Right lobe of liver (tissue), 4 donors: ENCODE data around the gene SNX32.

Source experiments
- POLR2A ChIP-seq: fragments of 450-650 bp; IDR thresholded peaks from one replicate; pipeline ENCODE4 v1.6.1; 2017; ENCODE audit warnings: antibody characterized with exemption, mild to moderate bottlenecking
- TF ChIP-seq, protein P1 (sequence below), 4 donors: fragments of 200-600 bp in 3 of 4; fragments of 450-650 bp in 1 of 4; IDR thresholded peaks; one replicate each; pipeline versions ENCODE4 v1.5.1 to v1.8.0; 2016 to 2022; ENCODE audit warnings: antibody characterized with exemption in 4 of 4, mild to moderate bottlenecking in 2 of 4
- donor health status: DM: no; HTN: no; CAD: no.
- donor health status: DM: no; HTN: no; CAD: no.
- donor health status: DM: no; HTN: yes; CAD: no.

DNA sequence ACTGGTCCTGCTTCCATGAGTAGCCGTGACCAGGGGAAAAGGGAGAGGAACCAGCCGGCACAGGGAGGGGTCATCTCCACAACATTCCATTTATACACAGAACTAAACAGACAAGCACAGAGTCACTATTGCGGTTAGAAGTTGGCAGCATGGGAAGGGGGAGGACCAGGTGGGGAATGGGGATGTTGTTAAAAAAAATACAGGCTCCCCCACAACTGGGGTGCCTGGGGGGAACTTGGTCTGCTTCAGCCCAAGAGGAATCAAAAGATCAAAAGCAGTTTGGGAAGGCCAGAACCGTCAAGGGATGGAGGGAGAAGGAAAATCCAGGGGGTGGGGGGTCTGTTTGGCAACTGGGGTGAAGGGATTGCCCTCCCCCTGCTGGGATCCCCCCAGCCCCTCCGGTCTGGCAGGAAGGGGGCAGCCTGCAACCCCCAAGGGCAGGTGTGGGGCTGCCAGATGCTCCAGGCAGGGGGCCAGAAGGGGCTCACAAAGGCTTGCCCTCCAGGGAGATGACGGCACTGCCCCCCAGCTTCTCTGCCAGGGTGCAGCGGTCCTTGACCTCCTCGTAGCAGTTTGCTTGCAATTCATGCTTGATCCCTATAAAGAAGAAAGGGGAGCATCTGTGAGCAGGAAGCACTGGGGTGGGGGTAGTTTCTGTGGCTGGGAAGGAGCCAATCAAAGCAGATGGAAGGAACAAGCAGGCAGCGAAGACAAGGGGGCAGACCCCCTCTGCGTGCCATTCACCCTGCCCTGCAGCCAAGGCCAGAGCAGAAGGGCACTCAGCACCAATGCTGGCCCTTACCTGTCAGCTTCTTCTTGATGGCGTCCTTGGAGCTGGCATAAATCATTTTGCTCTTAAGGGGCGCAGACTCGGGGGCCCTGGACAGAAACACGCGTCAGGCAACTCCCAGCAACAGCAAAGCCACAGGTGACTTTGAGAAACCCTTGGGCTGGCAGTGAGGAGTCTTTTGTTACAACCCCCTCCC, 21.4 kb downstream of the SNX32 start:
- TF ChIP-seq, protein P1, sequence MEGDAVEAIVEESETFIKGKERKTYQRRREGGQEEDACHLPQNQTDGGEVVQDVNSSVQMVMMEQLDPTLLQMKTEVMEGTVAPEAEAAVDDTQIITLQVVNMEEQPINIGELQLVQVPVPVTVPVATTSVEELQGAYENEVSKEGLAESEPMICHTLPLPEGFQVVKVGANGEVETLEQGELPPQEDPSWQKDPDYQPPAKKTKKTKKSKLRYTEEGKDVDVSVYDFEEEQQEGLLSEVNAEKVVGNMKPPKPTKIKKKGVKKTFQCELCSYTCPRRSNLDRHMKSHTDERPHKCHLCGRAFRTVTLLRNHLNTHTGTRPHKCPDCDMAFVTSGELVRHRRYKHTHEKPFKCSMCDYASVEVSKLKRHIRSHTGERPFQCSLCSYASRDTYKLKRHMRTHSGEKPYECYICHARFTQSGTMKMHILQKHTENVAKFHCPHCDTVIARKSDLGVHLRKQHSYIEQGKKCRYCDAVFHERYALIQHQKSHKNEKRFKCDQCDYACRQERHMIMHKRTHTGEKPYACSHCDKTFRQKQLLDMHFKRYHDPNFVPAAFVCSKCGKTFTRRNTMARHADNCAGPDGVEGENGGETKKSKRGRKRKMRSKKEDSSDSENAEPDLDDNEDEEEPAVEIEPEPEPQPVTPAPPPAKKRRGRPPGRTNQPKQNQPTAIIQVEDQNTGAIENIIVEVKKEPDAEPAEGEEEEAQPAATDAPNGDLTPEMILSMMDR (IDR thresholded peaks at IDR 0.05), result no peak
- no peak for TF ChIP-seq POLR2A
